Transverse colon (tissue), 4 donors: ENCODE data around the gene ACACA. TPM values are rescaled to one million over a fixed set of nuclear protein-coding genes. Genes with fewer than 3 reads are reported as not detected.

Experiments used
- DNase-seq: peaks from one replicate; pipeline ENCODE4 v3.0.0-alpha.2; 2019
- H3K27ac ChIP-seq, 4 donors: fragments of 200-600 bp; sonication (generic); 2 replicates each; pipeline ENCODE4 v1.5.1; 2016 to 2018; ENCODE audit warnings: inconsistent platforms in 4 of 4
- H3K27me3 ChIP-seq: fragments of 200-600 bp; sonication (generic); 2 replicates; pipeline ENCODE4 v1.5.1; 2017; ENCODE audit warnings: inconsistent platforms
- H3K36me3 ChIP-seq, 4 donors: fragments of 200-600 bp; sonication (generic); 2 replicates each; pipeline ENCODE4 v1.5.1; 2017 to 2019; ENCODE audit warnings: inconsistent platforms in 4 of 4
- H3K4me1 ChIP-seq, 4 donors: fragments of 200-600 bp; sonication (generic); 2 replicates each; pipeline ENCODE4 v1.5.1; 2017 to 2020; ENCODE audit warnings: inconsistent platforms in 4 of 4
- H3K4me3 ChIP-seq, 4 donors: fragments of 200-600 bp; sonication (generic); 1 replicate in 1 of 4; 2 replicates in 3 of 4; pipeline versions ENCODE4 v1.5.1 to v1.6.1; 2017 to 2019; ENCODE audit warnings: inconsistent platforms in 4 of 4
- H3K9me3 ChIP-seq, 2 donors: fragments of 200-600 bp; sonication (generic); 2 replicates each; pipeline ENCODE4 v1.5.1; 2017 to 2019; ENCODE audit warnings: inconsistent platforms in 2 of 2
- EP300 ChIP-seq: sonication (generic); formaldehyde crosslinking; IDR thresholded peaks from one replicate; pipeline ENCODE4 v1.6.1; 2017; ENCODE audit warnings: antibody characterized with exemption, low read depth
- POLR2A ChIP-seq: fragments of 450-650 bp; IDR thresholded peaks from one replicate; pipeline ENCODE4 v1.6.1; 2016; ENCODE audit warnings: antibody characterized with exemption, mild to moderate bottlenecking, moderate library complexity
- POLR2AphosphoS5 ChIP-seq, 3 donors: sonication (generic); formaldehyde crosslinking; IDR thresholded peaks; one replicate each; pipeline ENCODE4 v1.6.1; 2016; ENCODE audit warnings: antibody characterized with exemption in 3 of 3
- WGBS, 2 donors: methylation state at CpG; one replicate each; pipeline ENCODE4 v1.1.5; 2018; ENCODE audit warnings: low coverage in 1 of 2; 5-methylcytosine and 5-hydroxymethylcytosine counted together
- in situ Hi-C, 4 donors: fragments of 200-750 bp; cut with MboI; loops; one replicate each; pipeline versions ENCODE4 v1.15.0 to v1.15.1; 2017; ENCODE audit warnings: low sequenced_read_pairs in 3 of 4, low pct_ligation_motif_present in 1 of 4, low pct_unique_long_range_greater_than_20kb in 1 of 4
- intact Hi-C: fragments of 100-400 bp; cut with DNase I; formaldehyde crosslinking; loops from one replicate; pipeline ENCODE4 v1.15.1; 2023; ENCODE audit warnings: low total_unique reads
- total RNA-seq, 4 donors: library from RNA; depleted of rRNA; stranded (reverse); fragments of >200 nt; gene quantifications; one replicate each; pipeline ENCODE4 v1.1.0, GENCODE V29; 2016
- TF ChIP-seq, protein P1 (sequence below), 5 experiments: fragments of 200-600 bp in 3 of 5; fragments of 450-650 bp in 2 of 5; sonication (generic) in 3 of 5; IDR thresholded peaks; 1 replicate in 2 of 5; 2 replicates in 3 of 5; pipeline ENCODE4 v1.5.1; 2016 to 2017; ENCODE audit warnings: antibody characterized with exemption in 5 of 5, inconsistent platforms in 3 of 5, mild to moderate bottlenecking in 2 of 5, moderate library complexity in 1 of 5

ACACA gene
- total RNA-seq, 4 donors from 2014 or later: 21.7 to 173 (median 23.9) TPM

DNA sequence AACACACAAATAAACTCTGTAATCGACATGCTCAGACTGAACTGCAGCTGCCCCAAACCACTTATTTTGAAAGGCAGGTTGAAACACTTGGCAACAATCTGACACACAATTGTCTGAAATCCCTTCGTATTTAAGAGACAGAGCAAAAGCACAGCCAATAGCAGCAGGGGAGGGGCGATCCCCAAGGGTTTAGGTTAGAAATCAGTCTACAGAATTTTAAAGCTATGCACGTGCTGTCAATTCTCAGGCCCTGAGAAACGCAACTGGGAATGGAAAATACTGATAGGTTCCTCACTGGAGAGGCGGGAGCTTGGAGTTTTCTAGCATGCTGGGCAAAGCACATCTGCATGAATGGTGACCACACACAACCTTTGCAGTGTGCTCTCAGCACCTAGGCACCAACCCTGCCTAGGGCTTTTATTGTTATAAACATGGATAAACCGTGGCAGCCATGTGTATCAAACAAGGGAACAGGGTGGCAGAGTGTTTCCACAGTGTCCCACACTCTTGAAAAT is 289.9 kb downstream of the ACACA start:
- DNase-seq: no peak
- H3K27me3 ChIP-seq: no peaks in the 10 kb centered on the region
- no peak overlapping the region for H3K27ac ChIP-seq
- H3K4me3 ChIP-seq: no peak overlapping the region
- no peak for TF ChIP-seq EP300
- no peak for TF ChIP-seq POLR2AphosphoS5 (IDR thresholded peaks at IDR 0.05)
- TF ChIP-seq, protein P1, sequence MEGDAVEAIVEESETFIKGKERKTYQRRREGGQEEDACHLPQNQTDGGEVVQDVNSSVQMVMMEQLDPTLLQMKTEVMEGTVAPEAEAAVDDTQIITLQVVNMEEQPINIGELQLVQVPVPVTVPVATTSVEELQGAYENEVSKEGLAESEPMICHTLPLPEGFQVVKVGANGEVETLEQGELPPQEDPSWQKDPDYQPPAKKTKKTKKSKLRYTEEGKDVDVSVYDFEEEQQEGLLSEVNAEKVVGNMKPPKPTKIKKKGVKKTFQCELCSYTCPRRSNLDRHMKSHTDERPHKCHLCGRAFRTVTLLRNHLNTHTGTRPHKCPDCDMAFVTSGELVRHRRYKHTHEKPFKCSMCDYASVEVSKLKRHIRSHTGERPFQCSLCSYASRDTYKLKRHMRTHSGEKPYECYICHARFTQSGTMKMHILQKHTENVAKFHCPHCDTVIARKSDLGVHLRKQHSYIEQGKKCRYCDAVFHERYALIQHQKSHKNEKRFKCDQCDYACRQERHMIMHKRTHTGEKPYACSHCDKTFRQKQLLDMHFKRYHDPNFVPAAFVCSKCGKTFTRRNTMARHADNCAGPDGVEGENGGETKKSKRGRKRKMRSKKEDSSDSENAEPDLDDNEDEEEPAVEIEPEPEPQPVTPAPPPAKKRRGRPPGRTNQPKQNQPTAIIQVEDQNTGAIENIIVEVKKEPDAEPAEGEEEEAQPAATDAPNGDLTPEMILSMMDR (IDR thresholded peaks at IDR 0.05): no peak
- TF ChIP-seq POLR2A: no peak
- H3K9me3 ChIP-seq: no peaks in the 10 kb centered on the region
- H3K36me3 ChIP-seq: peaks cover 0 to 29% (median 3%) of the 10 kb centered on the region in 4 donors
- intact Hi-C loops (loop anchor here (5.0 kb wide), 1 partner anchor 1546 kb away; no protein-coding TSS in a partner anchor), in situ Hi-C loops (loop anchor here in 1 of 4 donors (25.0 kb wide), 1 partner anchor 96 kb away; no protein-coding TSS in a partner anchor)
- no peaks in the 10 kb centered on the region for H3K4me1 ChIP-seq
- 53 to 86% methylated on average over 3 to 7 of the region's 7 CpGs for WGBS, 2 donors

DNA sequence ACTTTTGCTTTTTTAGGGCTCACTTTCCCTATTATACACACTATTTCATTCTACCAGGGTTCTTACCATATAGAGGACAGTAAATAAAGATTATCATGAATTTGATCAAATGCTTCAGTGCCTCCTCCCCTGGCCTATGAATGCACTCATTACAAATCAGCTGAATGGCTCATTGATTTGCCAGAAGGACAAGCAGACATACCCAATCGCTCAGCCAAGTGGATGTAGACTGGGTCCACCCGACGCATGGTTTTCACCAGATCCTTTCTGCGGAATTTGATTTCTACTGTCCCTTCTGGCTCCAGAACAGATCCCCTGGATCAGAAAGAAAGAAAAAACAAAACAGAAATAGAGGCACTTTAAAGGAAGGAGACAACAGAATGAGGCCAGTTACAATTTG is 295.3 kb downstream of the ACACA start:
- TF ChIP-seq POLR2A: no peak
- TF ChIP-seq EP300: no peak
- no peak for TF ChIP-seq POLR2AphosphoS5 (IDR thresholded peaks at IDR 0.05)
- TF ChIP-seq, protein P1 (IDR thresholded peaks at IDR 0.05): no peak
- Histone ChIP-seq H3K36me3 (peaks cover 0 to 35% (median 2%) of the 10 kb centered on the region in 4 donors), H3K27me3 (no peaks in the 10 kb centered on the region), H3K27ac (no peak overlapping the region), H3K9me3 (no peaks in the 10 kb centered on the region), H3K4me1 (no peaks in the 10 kb centered on the region), H3K4me3 (no peak overlapping the region)
- in situ Hi-C loops: loop anchor here in 1 of 4 donors (25.0 kb wide), 1 partner anchor 101 kb away; no protein-coding TSS in a partner anchor
- 100% methylated on average over 4 of the region's 4 CpGs for WGBS, 2 donors
- intact Hi-C loops: no loop called here
- no peak for DNase-seq

DNA sequence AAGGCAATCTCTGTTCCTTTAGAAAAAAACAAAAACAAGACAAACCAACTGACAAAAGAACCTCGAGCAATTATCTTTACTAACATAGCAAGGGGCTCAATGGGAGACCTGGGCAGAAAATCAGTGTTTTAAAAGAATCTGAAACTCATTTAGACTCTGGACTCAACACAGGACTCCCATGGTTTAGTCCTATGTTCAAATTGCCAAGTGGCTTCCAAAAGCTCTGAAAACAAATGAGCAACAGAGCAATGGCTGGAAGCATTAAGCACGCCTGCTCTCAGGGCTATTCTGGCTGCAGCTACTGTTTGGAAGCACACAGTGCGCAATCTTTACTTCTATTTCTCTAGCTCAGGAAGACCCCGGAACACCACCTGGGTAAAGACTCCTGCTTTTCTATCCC is 295.9 kb downstream of the ACACA start:
- Histone ChIP-seq H3K27ac (no peak overlapping the region), H3K4me1 (no peaks in the 10 kb centered on the region), H3K36me3 (peaks cover 0 to 35% (median 2%) of the 10 kb centered on the region in 4 donors), H3K27me3 (no peaks in the 10 kb centered on the region), H3K9me3 (no peaks in the 10 kb centered on the region), H3K4me3 (no peak overlapping the region)
- TF ChIP-seq EP300: no peak
- WGBS, 2 donors: 95 to 98% methylated on average over 4 of the region's 4 CpGs
- intact Hi-C loops (no loop called here), in situ Hi-C loops (loop anchor here in 1 of 4 donors (25.0 kb wide), 1 partner anchor 102 kb away; no protein-coding TSS in a partner anchor)
- DNase-seq: no peak

- TF ChIP-seq EP300 (no peak), POLR2AphosphoS5 (IDR thresholded peaks at IDR 0.05) (no peak), POLR2A (no peak)
- TF ChIP-seq, protein P1 (IDR thresholded peaks at IDR 0.05): no peak
- Histone ChIP-seq H3K4me1 (no peaks in the 10 kb centered on the region), H3K4me3 (no peak overlapping the region), H3K36me3 (peaks cover 0 to 35% (median 2%) of the 10 kb centered on the region in 4 donors), H3K27me3 (no peaks in the 10 kb centered on the region), H3K9me3 (no peaks in the 10 kb centered on the region), H3K27ac (no peak overlapping the region)
- 92 to 95% methylated on average over 7 to 9 of the region's 9 CpGs for WGBS, 2 donors
- in situ Hi-C loops (loop anchor here in 1 of 4 donors (25.0 kb wide), 1 partner anchor 102 kb away; no protein-coding TSS in a partner anchor), intact Hi-C loops (no loop called here)
- no peak for DNase-seq
Measured at GRCh38 chr17:37109731-37110710, 296.6 kb downstream of the ACACA start.
